ENCODE data around the gene TMEM121B.

Gene TMEM121B

DNA sequence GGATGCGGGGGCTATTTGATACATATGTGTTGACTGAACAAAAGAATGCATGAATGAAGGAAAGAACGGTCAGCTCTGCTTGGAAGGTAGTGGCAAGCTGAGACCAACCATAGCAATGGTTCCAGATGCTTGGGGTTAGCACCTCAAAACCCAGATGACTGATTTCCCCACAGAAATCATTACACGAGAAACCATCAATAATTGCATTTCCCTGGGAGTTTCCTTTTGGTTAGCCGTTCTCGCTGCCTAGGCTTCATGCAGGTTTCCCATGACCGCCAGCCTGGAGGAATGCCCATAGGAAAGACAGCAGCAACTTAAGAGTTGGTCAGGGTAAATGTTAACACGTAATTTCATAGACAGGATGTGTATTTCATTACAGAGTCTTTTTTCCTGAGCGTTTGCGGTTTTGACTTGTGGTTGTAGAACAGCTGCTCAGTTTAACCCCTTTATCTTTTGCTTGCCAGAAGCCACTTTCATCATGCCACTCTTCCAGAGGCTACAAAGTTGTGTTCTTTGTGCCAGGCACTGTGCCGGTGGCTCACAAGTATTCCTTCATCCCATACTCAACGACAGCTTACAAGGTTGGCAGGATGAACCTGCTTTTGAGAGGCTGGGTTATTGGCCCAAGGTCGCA, 33.5 kb downstream of the TMEM121B start:
- peak; percentile 53 to 67 for DNase-seq

DNA sequence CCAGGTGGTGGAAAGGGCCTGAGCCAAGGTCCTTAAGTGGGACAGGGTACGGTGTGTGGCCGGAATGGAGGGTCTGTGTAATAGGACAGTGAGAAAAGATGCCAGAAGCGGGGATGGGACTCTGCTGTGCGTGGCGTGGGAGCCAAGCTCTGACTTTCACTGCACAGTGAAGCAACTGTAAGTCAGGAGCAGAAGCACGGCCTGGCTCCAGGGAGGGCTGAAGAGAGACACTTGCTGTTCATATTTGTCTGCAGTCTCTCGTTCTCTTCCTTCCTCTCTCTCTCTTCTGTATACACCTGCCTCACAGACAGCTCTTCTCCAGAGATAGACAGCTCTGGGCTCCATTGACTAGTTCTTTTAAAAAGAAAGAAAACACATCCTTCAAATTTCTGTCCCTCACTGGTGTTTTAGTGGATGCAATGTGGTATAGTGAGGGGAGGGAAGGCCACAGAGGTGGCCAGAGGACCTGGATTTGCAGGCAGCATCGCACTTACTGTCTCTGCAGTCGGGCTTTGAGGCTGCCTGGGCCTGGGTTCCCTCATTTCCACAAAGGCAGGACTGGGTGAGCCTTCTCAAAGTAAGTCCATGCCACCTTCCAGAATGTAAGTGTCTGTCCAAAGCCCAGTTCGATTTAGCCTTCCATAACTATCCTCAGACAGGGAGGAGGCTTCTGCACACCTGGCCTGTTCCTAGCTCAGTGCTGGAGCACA, 34.2 kb downstream of the TMEM121B start:
- peak in 1 of 2 experiments; percentile 24 for DNase-seq

DNA sequence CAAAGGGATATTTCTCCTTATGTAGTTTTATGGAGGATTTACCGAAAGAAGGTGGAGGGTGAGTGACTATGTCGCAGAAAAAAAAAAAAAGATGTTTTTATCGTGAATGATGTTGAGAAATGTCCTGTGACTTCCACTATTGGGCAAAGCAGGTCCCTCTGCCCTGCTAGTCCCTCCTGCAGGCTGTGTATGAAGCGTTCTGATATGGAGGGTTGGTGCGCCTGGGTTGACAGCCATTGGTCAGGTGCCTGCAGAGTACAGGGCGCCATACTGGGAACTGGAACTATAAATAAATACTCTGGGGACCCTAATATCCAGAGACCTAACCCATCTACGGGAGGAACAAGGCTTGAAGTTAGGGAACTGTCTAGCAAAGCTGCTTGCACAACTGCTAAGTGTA, 34.9 kb downstream of the TMEM121B start:
- peak in 1 of 2 experiments; percentile 17 for DNase-seq

DNA sequence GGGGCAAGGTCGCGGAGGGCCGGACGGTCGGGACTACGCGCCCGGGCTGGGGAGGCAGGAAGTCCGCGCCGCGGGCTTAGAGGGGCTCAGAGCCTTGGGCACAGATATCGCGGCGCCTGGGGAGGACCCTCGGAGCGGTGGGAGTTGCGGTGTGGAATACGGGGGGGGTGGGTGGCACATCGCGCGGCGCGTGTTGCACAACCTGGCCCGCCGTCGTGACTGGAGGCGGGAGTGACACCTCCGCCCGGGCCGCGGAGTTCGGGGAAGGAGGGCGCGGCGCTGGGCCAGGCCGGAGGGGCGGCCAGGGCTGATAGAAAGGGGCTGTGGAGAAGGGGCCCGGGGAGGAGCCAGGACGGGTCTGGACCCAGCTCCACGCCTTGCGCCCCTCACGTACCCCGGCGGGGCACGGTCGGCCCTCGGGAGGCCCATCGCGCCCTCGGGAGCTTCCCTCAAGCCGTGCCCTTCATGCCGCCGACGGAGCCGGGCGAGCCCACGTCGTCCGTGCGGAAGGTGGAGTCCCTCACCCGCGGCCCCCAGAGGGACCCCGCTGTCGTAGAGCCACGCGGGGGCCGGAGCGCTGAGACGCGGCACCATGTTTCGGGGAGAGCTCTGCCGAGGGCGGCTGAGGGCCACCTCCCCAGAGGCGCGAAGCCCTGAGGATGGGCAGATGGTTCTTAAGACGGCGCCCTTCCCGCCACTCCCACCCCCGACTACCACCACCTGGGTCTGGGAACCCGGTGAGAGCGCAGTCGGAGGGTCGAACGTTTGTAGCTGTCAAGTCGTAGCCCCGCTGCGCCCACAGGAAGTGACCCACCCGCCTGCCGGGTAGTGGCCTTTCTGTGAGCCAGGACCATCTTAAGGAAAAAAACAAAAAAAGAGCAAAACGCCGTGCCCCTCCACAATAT, 35.6 kb downstream of the TMEM121B start:
- peak; percentile 33 to 46 for DNase-seq

DNA sequence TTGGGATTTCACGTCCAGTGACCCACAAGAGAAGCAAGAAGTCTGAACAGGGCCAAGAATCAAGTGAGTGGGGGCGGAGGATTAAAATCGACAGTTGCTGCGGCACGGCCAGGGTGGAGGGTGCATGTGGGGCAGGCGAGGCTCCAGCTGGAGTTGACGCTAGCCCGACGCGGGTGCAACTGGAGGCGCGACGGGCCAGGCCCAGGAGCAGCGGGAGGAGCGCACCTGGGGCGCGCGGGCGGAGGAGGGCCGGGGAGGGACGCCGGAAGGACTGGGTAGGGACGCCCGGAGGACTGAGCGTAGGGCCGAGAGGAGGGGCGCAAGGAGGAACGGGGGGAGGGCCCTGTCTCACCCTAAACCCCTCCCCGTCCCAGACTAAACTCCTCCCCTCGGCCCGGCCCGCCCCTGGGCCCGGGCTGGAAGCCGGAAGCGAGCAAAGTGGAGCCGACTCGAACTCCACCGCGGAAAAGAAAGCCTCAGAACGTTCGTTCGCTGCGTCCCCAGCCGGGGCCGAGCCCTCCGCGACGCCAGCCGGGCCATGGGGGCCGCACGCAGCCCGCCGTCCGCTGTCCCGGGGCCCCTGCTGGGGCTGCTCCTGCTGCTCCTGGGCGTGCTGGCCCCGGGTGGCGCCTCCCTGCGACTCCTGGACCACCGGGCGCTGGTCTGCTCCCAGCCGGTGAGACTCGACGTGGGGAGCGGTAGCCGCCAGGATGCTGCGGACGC, 36.4 kb downstream of the TMEM121B start, which contains the start of gene IL17RA:
Gene IL17RA, plus strand, starts transcription at position 447 of the 723 bp plus-strand sequence. Its CDS starts 92 bp downstream, at position 539.
- peak; percentile 95 for DNase-seq

DNA sequence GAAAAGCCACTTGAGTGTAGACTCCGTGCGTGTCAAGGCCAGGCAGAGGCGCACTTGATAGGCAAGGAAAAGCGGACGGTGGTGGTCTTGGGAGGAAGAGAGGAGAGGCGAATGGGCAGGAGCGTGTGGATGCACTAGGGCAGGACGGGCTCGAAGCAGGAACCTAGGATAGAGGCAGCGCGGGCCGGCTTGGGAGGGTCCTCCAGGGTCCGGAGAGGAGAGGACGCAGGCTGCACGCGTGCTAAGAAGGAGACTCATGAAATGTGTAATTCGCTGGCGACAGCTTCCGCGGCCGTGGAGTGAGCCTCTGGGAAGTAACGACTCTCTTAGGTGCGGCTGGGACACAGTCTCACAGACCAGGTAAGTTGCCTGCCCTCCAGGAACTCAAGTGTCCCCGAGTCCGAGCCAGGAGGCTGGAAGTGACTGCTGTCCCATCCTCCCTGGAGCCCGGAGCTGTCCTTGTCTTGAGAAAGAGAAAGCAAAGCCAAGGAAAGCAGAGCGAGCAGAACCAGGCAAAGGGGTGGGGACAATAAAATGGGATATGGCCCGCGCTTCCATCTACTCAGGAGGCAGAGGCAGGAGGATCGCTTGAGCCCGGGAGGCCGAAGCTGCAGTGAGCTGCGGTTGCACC, 37.2 kb downstream of the TMEM121B start:
- DNase-seq: no peak

- DNase-seq: no peak
These were observed 37.9 kb downstream of the TMEM121B start for GRCh38 chr22:17083255-17083654.

DNA sequence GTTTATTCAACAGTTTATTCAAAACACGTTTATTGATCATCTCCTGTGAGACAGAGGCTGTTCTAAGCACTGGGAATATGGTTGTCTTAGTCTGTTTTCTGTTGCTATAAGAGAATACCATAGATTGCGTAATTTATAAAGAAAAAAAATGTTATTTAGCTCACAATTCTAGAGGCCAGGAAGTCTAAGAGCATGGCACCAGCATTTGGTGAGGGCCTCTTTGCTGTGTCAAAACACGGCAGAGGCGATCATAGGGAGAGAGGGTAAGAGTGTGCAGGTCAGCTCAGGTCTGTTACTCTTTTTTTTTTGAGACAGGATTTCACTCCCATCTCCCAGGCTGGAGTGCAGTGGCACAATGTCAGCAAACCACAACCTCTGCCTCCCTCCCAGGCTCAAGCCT, 41.6 kb downstream of the TMEM121B start:
- no peak for DNase-seq

GRCh38 chr22:17077255-17077654, 43.9 kb downstream of the TMEM121B start:
- no peak for DNase-seq

DNA sequence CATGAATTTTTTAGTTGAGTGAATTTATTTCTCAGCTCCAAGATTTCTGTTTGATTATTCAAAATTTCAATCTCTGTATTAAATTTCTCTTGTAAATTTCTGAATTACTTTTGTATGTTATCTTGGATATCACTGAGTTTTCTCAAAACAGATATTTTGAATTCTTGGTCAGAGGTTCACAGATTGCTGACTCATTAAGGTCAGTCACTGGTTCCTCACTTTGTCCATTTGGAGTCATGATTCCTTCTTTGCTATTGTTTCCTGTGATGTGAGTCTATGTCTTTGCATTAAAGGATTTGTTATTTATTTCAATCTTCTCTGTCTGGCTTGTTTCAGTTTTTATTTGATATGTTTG, 46.5 kb downstream of the TMEM121B start:
- DNase-seq: no peak

GRCh38 chr22:17072877-17073276, 48.3 kb downstream of the TMEM121B start:
- DNase-seq: no peak

Measured in activated CD4-positive, alpha-beta T cell treated with anti-CD3 and anti-CD28 coated beads, Interleukin-2, amount 50 U/mL, for 48 hours (primary cell).